GM19452 (cell line): Measurements from ENCODE around the gene ABRACL.
"Not testable (repeated sequence)": the region's sequence is repeated elsewhere in the genome, so short reads cannot be mapped to it uniquely, and the experiment has no call there.

Source experiments
- ATAC-seq: cut with Tn5 transposase; IDR thresholded peaks from one replicate; pipeline ENCODE4 v1.9.1; 2021; ENCODE audit not compliant: unreplicated experiment

ABRACL gene

GRCh38 chr6:139028658-139029469 is at the start of gene ABRACL:
TSS of gene ABRACL (plus strand) at chr6:139028745. CDS start at chr6:139034161, 5,416 bp downstream.
- peak; percentile 59 for ATAC-seq

- no peak for ATAC-seq
Observed at GRCh38 chr6:138979365-138979764, 49.2 kb upstream of the ABRACL start.

GRCh38 chr6:138979813-138980668 is 48.5 kb upstream of the ABRACL start:
- no peak for ATAC-seq

GRCh38 chr6:138981416-138981815 is 47.1 kb upstream of the ABRACL start:
- ATAC-seq: no peak

GRCh38 chr6:138986578-138986977 is 42.0 kb upstream of the ABRACL start:
- no peak for ATAC-seq

GRCh38 chr6:138987080-138987642 is 41.4 kb upstream of the ABRACL start:
- ATAC-seq: no peak

GRCh38 chr6:138987643-138988468 is 40.7 kb upstream of the ABRACL start, which contains the start of gene REPS1:
TSS of gene REPS1 (minus strand) at chr6:138988253. CDS start at chr6:138987682, 571 bp downstream.
- ATAC-seq: peak; percentile 93

- peak; percentile 24 for ATAC-seq
Observed at GRCh38 chr6:138988469-138988834, 40.1 kb upstream of the ABRACL start.

GRCh38 chr6:138989098-138989983 is 39.2 kb upstream of the ABRACL start:
- no peak for ATAC-seq

GRCh38 chr6:138991206-138991605 is 37.3 kb upstream of the ABRACL start:
- no peak for ATAC-seq

GRCh38 chr6:138992965-138993364 is 35.6 kb upstream of the ABRACL start:
- ATAC-seq: not testable (repeated sequence)

- not testable (repeated sequence) for ATAC-seq
Observed at GRCh38 chr6:138993410-138993809, 35.1 kb upstream of the ABRACL start.

- no peak for ATAC-seq
Observed at GRCh38 chr6:138996524-138996923, 32.0 kb upstream of the ABRACL start.

- no peak for ATAC-seq
Observed at GRCh38 chr6:138997136-138997535, 31.4 kb upstream of the ABRACL start.

- ATAC-seq: no peak
Observed at GRCh38 chr6:138999949-139000725, 28.4 kb upstream of the ABRACL start.

- ATAC-seq: no peak
Observed at GRCh38 chr6:139003751-139004150, 24.8 kb upstream of the ABRACL start.

- ATAC-seq: no peak
Observed at GRCh38 chr6:139006477-139006876, 22.1 kb upstream of the ABRACL start.

- no peak for ATAC-seq
Observed at GRCh38 chr6:139007428-139007827, 21.1 kb upstream of the ABRACL start.

- no peak for ATAC-seq
Observed at GRCh38 chr6:139008117-139008516, 20.4 kb upstream of the ABRACL start.
